ENCODE data around the gene TRMT10A. TPM values are rescaled to one million over a fixed set of nuclear protein-coding genes. Genes with fewer than 3 reads are reported as not detected.

Gene TRMT10A
- total RNA-seq: 4.8 and 6.6 TPM in 2 replicates

GRCh38 chr4:99563310-99564186, at the start of gene TRMT10A:
Gene TRMT10A (minus strand): TSS chr4:99564039. CDS start chr4:99559338, 4,701 bp downstream.

GRCh38 chr4:99574530-99575324, 10.9 kb upstream of the TRMT10A start, which contains the start of gene MTTP:
Gene MTTP (plus strand): TSS chr4:99574824. CDS start chr4:99574910, 86 bp downstream.

GRCh38 chr4:99510721-99511120, 53.1 kb downstream of the TRMT10A start, which contains the start of gene C4orf17:
Gene C4orf17 (plus strand): TSS chr4:99511021. CDS start chr4:99513082, 2,061 bp downstream.

Other genes starting within 250 kb of the TRMT10A start
- 0.09 TPM in 1 of 2 replicates, not detected in the other for gene ADH1B, start 242.6 kb downstream of the TRMT10A start, total RNA-seq
- not detected in 2 replicates for gene ADH1C, start 211.3 kb downstream of the TRMT10A start, total RNA-seq
- gene ADH7, start 128.7 kb downstream of the TRMT10A start, total RNA-seq: not detected in 2 replicates
- not detected in 2 replicates for gene C4orf17, start 53.0 kb downstream of the TRMT10A start, total RNA-seq
- gene MTTP, start 10.8 kb upstream of the TRMT10A start, total RNA-seq: under 0.01 and 0.09 TPM in 2 replicates
- gene C4orf54, start 93.8 kb upstream of the TRMT10A start, total RNA-seq: under 0.01 TPM in 1 of 2 replicates, not detected in the other

All from dermis lymphatic vessel endothelial cell (primary cell).